Measurements from ENCODE around the gene OR2H2. TPM values are rescaled to one million over a fixed set of nuclear protein-coding genes. Genes with fewer than 3 reads are reported as not detected.

Gene OR2H2
- total RNA-seq, 1 experiment from 2014 or later = not detected

DNA sequence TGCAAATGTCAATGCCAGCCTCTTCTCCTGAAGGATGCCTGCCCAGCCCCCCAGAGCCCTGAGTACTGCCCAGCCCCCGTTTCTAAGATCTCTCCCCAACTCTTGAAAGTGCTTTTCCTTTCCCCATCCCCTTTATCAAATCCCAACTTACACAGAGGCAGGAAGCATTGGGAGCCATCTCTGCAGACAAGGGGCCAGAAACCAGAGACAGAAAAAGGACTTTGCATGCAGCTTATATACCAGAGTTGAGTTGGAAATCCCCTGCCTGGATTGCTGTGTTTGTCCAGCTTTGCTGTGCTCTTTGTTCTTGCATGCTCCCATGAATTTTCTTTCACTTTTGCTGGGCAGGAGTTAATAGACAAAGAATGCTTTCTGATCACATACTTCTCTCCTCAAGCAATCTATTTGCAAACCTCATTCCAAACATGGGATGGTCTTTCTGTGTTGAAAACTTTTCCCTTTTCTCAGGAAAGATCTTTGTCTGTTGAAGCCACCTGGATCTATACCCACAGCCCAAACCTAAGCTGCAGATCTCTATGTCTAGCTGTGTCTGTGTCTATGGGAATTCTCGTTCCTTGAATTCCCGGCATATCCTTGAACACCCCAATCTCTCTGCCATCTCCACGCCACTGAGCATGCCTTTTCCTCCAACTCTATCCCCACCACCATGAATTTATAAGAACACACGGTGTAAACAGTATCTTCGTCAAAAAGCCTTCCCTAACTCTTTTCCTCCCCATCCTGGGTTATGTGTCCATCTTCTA lies 25.2 kb upstream of the OR2H2 start, which contains the start of gene UBD:
Gene UBD (minus strand): TSS at position 209 of the 764 bp plus-strand sequence. CDS start 31 bp downstream, at position 178.
- peak; percentile 39 for DNase-seq
- Mint-ChIP-seq H3K4me1 (ENCODE audit: low read depth, unreplicated experiment) (peaks cover 37% of the 10 kb centered on the region), H3K4me3 (ENCODE audit: low read depth, unreplicated experiment) (peak within 1 kb of the TSS; percentile 58), H3K27me3 (ENCODE audit: unreplicated experiment) (no peaks in the 10 kb centered on the region), H3K9me3 (ENCODE audit: low read depth, unreplicated experiment) (peaks cover 15% of the 10 kb centered on the region), H3K36me3 (ENCODE audit: insufficient read depth, unreplicated experiment) (peaks cover 11% of the 10 kb centered on the region), H3K27ac (ENCODE audit: unreplicated experiment) (peak within 1 kb of the TSS; percentile 46)
- no TSS peak for BruUV-seq (replicated peaks)
- no peak for TF ChIP-seq CTCF (IDR thresholded peaks at IDR 0.05; ENCODE audit: unreplicated experiment)
- intact Hi-C loops (cut with micrococcal nuclease; ENCODE audit: unreplicated experiment) = loop anchor here (10.0 kb wide), 1 partner anchor 95 kb away; no protein-coding TSS in a partner anchor
- CTCF ChIA-PET = interaction anchor here (1.4 kb wide), 1 partner anchor 14 kb away, joined by 3 read pairs; no protein-coding TSS in a partner anchor

DNA sequence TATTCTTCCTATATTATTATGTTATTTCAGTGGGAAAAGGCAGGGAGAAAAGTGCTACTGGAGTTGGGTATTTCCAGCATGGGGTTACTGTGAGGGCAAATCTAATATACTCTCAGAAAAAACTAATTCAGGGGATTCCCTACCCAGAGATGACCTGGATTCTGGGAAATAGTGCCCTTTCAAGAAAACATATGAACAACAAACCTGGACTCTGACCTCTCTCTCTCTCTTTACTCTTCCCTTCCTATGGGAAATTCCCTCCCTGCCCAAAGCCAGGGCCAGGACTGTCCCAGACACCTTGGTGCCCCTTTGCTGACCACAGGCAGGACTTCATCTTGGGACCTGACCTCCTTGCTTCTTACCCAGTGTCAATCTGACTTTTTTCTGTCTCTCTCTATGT lies 23.8 kb upstream of the OR2H2 start:
- Mint-ChIP-seq H3K27me3 (ENCODE audit: unreplicated experiment) (no peaks in the 10 kb centered on the region), H3K27ac (ENCODE audit: unreplicated experiment) (peak overlapping the region; percentile 28), H3K4me3 (ENCODE audit: low read depth, unreplicated experiment) (no peak overlapping the region), H3K4me1 (ENCODE audit: low read depth, unreplicated experiment) (peaks cover 37% of the 10 kb centered on the region), H3K9me3 (ENCODE audit: low read depth, unreplicated experiment) (peaks cover 14% of the 10 kb centered on the region), H3K36me3 (ENCODE audit: insufficient read depth, unreplicated experiment) (peaks cover 10% of the 10 kb centered on the region)
- no TSS peak for BruUV-seq (replicated peaks)
- no peak for TF ChIP-seq CTCF (IDR thresholded peaks at IDR 0.05; ENCODE audit: unreplicated experiment)
- peak; percentile 15 for DNase-seq
- CTCF ChIA-PET = interaction anchor here (0.6 kb wide), 1 partner anchor 178 kb away, joined by 4 read pairs; no protein-coding TSS in a partner anchor
- intact Hi-C loops (cut with micrococcal nuclease; ENCODE audit: unreplicated experiment) = loop anchor here (10.0 kb wide), 1 partner anchor 96 kb away; no protein-coding TSS in a partner anchor

DNA sequence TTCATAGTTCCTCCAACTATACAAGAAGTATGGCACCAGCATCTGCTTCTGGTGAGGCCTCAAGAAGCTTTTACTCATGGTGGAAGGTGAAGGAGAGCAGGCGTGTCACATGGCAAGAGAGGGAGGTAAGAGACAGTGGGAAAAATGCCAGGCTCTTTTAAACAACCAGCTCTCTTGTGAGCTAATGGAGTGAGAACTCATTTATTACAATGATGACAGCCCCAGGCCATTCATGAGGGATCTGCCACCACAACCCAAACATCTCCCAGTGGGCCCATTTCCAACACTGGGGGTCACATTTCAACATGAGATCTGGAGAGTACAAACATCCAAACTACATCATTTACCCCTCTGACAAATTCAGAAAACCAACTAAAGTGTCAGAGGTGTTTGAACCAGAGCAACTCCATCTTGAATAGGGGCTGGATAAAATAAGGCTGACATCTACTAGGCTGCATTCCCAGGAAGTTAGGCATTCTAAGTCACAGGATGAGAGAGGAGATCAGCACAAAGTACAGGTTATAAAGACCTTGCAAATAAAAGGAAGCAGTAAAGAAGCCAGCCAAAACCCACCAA lies 23.2 kb upstream of the OR2H2 start:
- Mint-ChIP-seq H3K9me3 (ENCODE audit: low read depth, unreplicated experiment) (peaks cover 12% of the 10 kb centered on the region), H3K4me1 (ENCODE audit: low read depth, unreplicated experiment) (peaks cover 37% of the 10 kb centered on the region), H3K36me3 (ENCODE audit: insufficient read depth, unreplicated experiment) (peaks cover 5% of the 10 kb centered on the region), H3K27me3 (ENCODE audit: unreplicated experiment) (no peaks in the 10 kb centered on the region), H3K27ac (ENCODE audit: unreplicated experiment) (peak overlapping the region; percentile 28), H3K4me3 (ENCODE audit: low read depth, unreplicated experiment) (no peak overlapping the region)
- CTCF ChIA-PET = no interaction called here
- BruUV-seq (replicated peaks) = no TSS peak
- no peak for DNase-seq
- TF ChIP-seq CTCF (IDR thresholded peaks at IDR 0.05; ENCODE audit: unreplicated experiment) = no peak
- intact Hi-C loops (cut with micrococcal nuclease; ENCODE audit: unreplicated experiment) = loop anchor here (10.0 kb wide), 1 partner anchor 97 kb away; no protein-coding TSS in a partner anchor

- CTCF ChIA-PET = no interaction called here
- DNase-seq = no peak
- intact Hi-C loops (cut with micrococcal nuclease; ENCODE audit: unreplicated experiment) = loop anchor here (10.0 kb wide), 1 partner anchor 99 kb away; no protein-coding TSS in a partner anchor
- H3K9me3 Mint-ChIP-seq (ENCODE audit: low read depth, unreplicated experiment) = peaks cover 14% of the 10 kb centered on the region
- no peaks in the 10 kb centered on the region for H3K27me3 Mint-ChIP-seq (ENCODE audit: unreplicated experiment)
- no peak overlapping the region for H3K27ac Mint-ChIP-seq (ENCODE audit: unreplicated experiment)
- BruUV-seq (replicated peaks) = no TSS peak
- H3K4me1 Mint-ChIP-seq (ENCODE audit: low read depth, unreplicated experiment) = peaks cover 37% of the 10 kb centered on the region
- TF ChIP-seq CTCF (IDR thresholded peaks at IDR 0.05; ENCODE audit: unreplicated experiment) = no peak
- H3K36me3 Mint-ChIP-seq (ENCODE audit: insufficient read depth, unreplicated experiment) = peaks cover 5% of the 10 kb centered on the region
- no peak overlapping the region for H3K4me3 Mint-ChIP-seq (ENCODE audit: low read depth, unreplicated experiment)
Observed at GRCh38 chr6:29563435-29563965, 21.4 kb upstream of the OR2H2 start.
